ENCODE measurements around the gene SEPHS1. TPM values are rescaled to one million over a fixed set of nuclear protein-coding genes. Genes with fewer than 3 reads are reported as not detected.

The SEPHS1 gene
- total RNA-seq, 1 experiment from 2014 or later = 139 TPM

- DNase-seq = peak in 1 of 2 experiments; percentile 49
- Histone ChIP-seq H3K4me1 (peaks cover 13% of the 10 kb centered on the region; the same call in 1 of the 2 replicates), H3K36me3 (ENCODE audit: control insufficient read depth, insufficient read depth, low read length) (no peaks in the 10 kb centered on the region), H3K4me3 (ENCODE audit: low read depth, low read length) (no peak overlapping the region), H3K27me3 (replicated peaks; ENCODE audit: control insufficient read depth, insufficient read depth, low read length) (no peaks in the 10 kb centered on the region), H3K9me3 (no peaks in the 10 kb centered on the region)
- H3K4me1 Mint-ChIP-seq (ENCODE audit: low read depth, unreplicated experiment) = peaks cover 20% of the 10 kb centered on the region
- intact Hi-C loops (cut with micrococcal nuclease; ENCODE audit: unreplicated experiment) = no loop called here
- ChIA-PET POLR2A (no interaction called here), CTCF (interaction anchor here (1.0 kb wide), 1 partner anchor 49 kb away, joined by 7 read pairs; no protein-coding TSS in a partner anchor)
- peak; percentile 24 to 77 for TF ChIP-seq CTCF (IDR thresholded peaks at IDR 0.05; ENCODE audit: insufficient read depth in 1 of 2, low read depth in 1 of 2, low read length in 1 of 2, severe bottlenecking in 1 of 2, unreplicated experiment in 1 of 2)
- BruUV-seq (replicated peaks) = no TSS peak
- H3K36me3 Mint-ChIP-seq (ENCODE audit: insufficient read depth, unreplicated experiment) = peaks cover 14% of the 10 kb centered on the region
- peak overlapping the region; percentile 14 for H3K27ac Mint-ChIP-seq (ENCODE audit: unreplicated experiment)
- peaks cover 8% of the 10 kb centered on the region for H3K27me3 Mint-ChIP-seq (ENCODE audit: insufficient read depth, unreplicated experiment)
- no peaks in the 10 kb centered on the region for H3K9me3 Mint-ChIP-seq (ENCODE audit: unreplicated experiment)
- H3K4me3 Mint-ChIP-seq (ENCODE audit: unreplicated experiment) = no peak overlapping the region
Observed at GRCh38 chr10:13352519-13352918, 4.4 kb upstream of the SEPHS1 start.

GRCh38 chr10:13351340-13351915 lies 3.3 kb upstream of the SEPHS1 start:
- POLR2A ChIA-PET = interaction anchor here (0.6 kb wide), 1 partner anchor 1431 kb away, joined by 6 read pairs; no protein-coding TSS in a partner anchor
- peaks cover 20% of the 10 kb centered on the region for H3K36me3 Mint-ChIP-seq (ENCODE audit: insufficient read depth, unreplicated experiment)
- CTCF ChIA-PET = interaction anchor here (0.6 to 0.7 kb wide), 2 partner anchors 84 to 185 kb away, joined by 3 to 4 read pairs; no protein-coding TSS in a partner anchor

More at GRCh38 chr10:13351340-13351915, 3.3 kb upstream of the SEPHS1 start:
- DNase-seq = no peak
- Histone ChIP-seq H3K9me3 (no peaks in the 10 kb centered on the region), H3K36me3 (ENCODE audit: control insufficient read depth, insufficient read depth, low read length) (no peaks in the 10 kb centered on the region), H3K4me1 (peaks cover 15% of the 10 kb centered on the region; the same call in 1 of the 2 replicates), H3K4me3 (ENCODE audit: low read depth, low read length) (no peak overlapping the region), H3K27me3 (replicated peaks; ENCODE audit: control insufficient read depth, insufficient read depth, low read length) (no peaks in the 10 kb centered on the region)
- intact Hi-C loops (cut with micrococcal nuclease; ENCODE audit: unreplicated experiment) = no loop called here
- no peak for TF ChIP-seq CTCF (IDR thresholded peaks at IDR 0.05; ENCODE audit: insufficient read depth in 1 of 2, low read depth in 1 of 2, low read length in 1 of 2, severe bottlenecking in 1 of 2, unreplicated experiment in 1 of 2)
- H3K4me1 Mint-ChIP-seq (ENCODE audit: low read depth, unreplicated experiment) = peaks cover 20% of the 10 kb centered on the region
- H3K27ac Mint-ChIP-seq (ENCODE audit: unreplicated experiment) = no peak overlapping the region
- no TSS peak for BruUV-seq (replicated peaks)
- no peak overlapping the region for H3K4me3 Mint-ChIP-seq (ENCODE audit: unreplicated experiment)
- H3K27me3 Mint-ChIP-seq (ENCODE audit: insufficient read depth, unreplicated experiment) = peaks cover 5% of the 10 kb centered on the region
- H3K9me3 Mint-ChIP-seq (ENCODE audit: unreplicated experiment) = no peaks in the 10 kb centered on the region
